Stomach (tissue), 4 donors: ENCODE results near the gene UCN3.

Source experiments
- POLR2A ChIP-seq, 4 donors: fragments of 450-650 bp; IDR thresholded peaks; one replicate each; pipeline ENCODE4 v1.6.1; 2016; ENCODE audit warnings: antibody characterized with exemption in 4 of 4, control low read depth in 2 of 4, mild to moderate bottlenecking in 1 of 4, moderate library complexity in 1 of 4
- TF ChIP-seq, protein P1 (sequence below), 7 experiments: fragments of 450-650 bp in 4 of 7; fragments of 200-600 bp in 3 of 7; sonication (generic) in 3 of 7; IDR thresholded peaks; one replicate each; pipeline ENCODE4 v1.5.1; 2016 to 2019; ENCODE audit warnings: antibody characterized with exemption in 7 of 7, control low read depth in 2 of 7, mild to moderate bottlenecking in 1 of 7

DNA sequence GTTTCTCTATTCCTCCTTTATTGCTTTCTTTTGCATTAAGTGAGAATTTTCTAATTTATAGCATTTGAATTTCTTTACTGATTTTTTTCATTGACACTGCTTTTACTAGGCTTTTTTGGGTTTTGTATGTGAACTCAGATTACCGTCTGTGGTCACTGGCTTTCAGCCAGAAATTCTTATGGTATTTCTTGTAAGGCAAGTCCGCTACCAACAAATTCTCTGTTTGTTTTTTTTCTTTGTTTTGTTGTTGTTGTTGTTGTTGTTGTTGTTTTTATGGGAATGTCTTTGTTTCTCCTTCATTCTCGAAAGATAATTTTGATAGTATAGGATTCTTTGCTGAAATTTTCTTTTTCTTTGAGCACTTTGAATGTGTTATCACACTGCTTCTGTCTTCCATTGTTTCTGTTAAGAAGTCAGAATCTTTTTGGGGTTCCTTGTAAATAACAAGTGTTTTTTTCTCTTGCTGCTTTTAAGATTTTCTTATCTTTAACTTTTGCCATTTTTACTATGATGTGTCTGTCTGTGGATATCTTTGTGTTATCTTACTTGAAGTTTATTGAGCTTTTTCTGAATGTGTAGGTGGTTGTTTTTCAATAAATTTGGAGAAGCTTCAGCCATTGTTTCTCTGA is 54.8 kb downstream of the UCN3 start:
- TF ChIP-seq, protein P1, sequence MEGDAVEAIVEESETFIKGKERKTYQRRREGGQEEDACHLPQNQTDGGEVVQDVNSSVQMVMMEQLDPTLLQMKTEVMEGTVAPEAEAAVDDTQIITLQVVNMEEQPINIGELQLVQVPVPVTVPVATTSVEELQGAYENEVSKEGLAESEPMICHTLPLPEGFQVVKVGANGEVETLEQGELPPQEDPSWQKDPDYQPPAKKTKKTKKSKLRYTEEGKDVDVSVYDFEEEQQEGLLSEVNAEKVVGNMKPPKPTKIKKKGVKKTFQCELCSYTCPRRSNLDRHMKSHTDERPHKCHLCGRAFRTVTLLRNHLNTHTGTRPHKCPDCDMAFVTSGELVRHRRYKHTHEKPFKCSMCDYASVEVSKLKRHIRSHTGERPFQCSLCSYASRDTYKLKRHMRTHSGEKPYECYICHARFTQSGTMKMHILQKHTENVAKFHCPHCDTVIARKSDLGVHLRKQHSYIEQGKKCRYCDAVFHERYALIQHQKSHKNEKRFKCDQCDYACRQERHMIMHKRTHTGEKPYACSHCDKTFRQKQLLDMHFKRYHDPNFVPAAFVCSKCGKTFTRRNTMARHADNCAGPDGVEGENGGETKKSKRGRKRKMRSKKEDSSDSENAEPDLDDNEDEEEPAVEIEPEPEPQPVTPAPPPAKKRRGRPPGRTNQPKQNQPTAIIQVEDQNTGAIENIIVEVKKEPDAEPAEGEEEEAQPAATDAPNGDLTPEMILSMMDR (IDR thresholded peaks at IDR 0.05) = no peak
- no peak for TF ChIP-seq POLR2A (IDR thresholded peaks at IDR 0.05)
